GM10266 (cell line): ENCODE measurements around the gene APMAP.

Experiments
- DNase-seq: peaks from one replicate; pipeline ENCODE4 v3.0.0; 2012; ENCODE audit errors: extremely low spot score
- CTCF ChIP-seq: IDR thresholded peaks from 2 replicates; pipeline ENCODE4 v1.5.1; 2012; ENCODE audit warnings: mild to moderate bottlenecking, low read depth; ENCODE audit not compliant: control insufficient read depth, insufficient read depth; ENCODE audit errors: missing control alignments

Gene APMAP

GRCh38 chr20:24954151-24954550, 38.4 kb downstream of the APMAP start:
- DNase-seq = no peak
- TF ChIP-seq CTCF = no peak

- no peak for DNase-seq
- no peak for TF ChIP-seq CTCF
Observed at GRCh38 chr20:24953621-24954133, 38.9 kb downstream of the APMAP start.

GRCh38 chr20:24953209-24953575, 39.4 kb downstream of the APMAP start:
- no peak for TF ChIP-seq CTCF
- no peak for DNase-seq

- no peak for TF ChIP-seq CTCF
- DNase-seq = no peak
Observed at GRCh38 chr20:24952376-24953208, 40.0 kb downstream of the APMAP start.

GRCh38 chr20:24951536-24952083, 40.9 kb downstream of the APMAP start:
- no peak for DNase-seq
- no peak for TF ChIP-seq CTCF

GRCh38 chr20:24950836-24951525, 41.6 kb downstream of the APMAP start:
- no peak for DNase-seq
- TF ChIP-seq CTCF = no peak

- no peak for DNase-seq
- TF ChIP-seq CTCF = no peak
Observed at GRCh38 chr20:24950128-24950835, 42.3 kb downstream of the APMAP start.
